Naive thymus-derived CD4-positive, alpha-beta T cell (primary cell): ENCODE results near the gene DLD. TPM values are rescaled to one million over a fixed set of nuclear protein-coding genes. Genes with fewer than 3 reads are reported as not detected.
A peak's percentile ranks its signal among the peaks of the same experiment; 100 is the strongest.

Experiments used
- ATAC-seq: fragments of 150-1000 bp; cut with Tn5 transposase; 2 replicates; pipeline ENCODE4 v1.10.0; 2021; ENCODE audit warnings: mild to moderate bottlenecking, moderate library complexity
- CTCF ChIA-PET: fragments of 350-600 bp; sonication (Branson Sonifier 250); formaldehyde crosslinking; loops from one replicate; lab custom pipeline; 2021; ENCODE audit warnings: antibody characterized with exemption; lab: Charles Lee
- POLR2A ChIA-PET: fragments of 350-600 bp; sonication (Branson Sonifier 250); formaldehyde crosslinking; loops from one replicate; lab custom pipeline; 2021; ENCODE audit warnings: antibody characterized with exemption, inconsistent platforms; lab: Charles Lee
- DNase-seq, 9 donors: peaks; one replicate each; pipeline versions ENCODE4 v3.0.0 to v3.0.0-alpha.2; 2020 to 2022; ENCODE audit warnings: mixed read lengths in 1 of 9
- H3K27ac ChIP-seq: one replicate; pipeline ENCODE4 v1.7.0; 2013; ENCODE audit warnings: mild to moderate bottlenecking, low read depth, low read length, moderate library complexity
- H3K27me3 ChIP-seq, 2 donors: one replicate each; pipeline ENCODE4 v1.7.0; 2013; ENCODE audit warnings: low read length in 2 of 2, mild to moderate bottlenecking in 2 of 2, moderate library complexity in 2 of 2; ENCODE audit not compliant: control insufficient read depth in 2 of 2, insufficient read depth in 2 of 2
- H3K36me3 ChIP-seq, 3 experiments: 1 replicate in 2 of 3; 2 replicates in 1 of 3; pipeline ENCODE4 v1.7.0; 2013; ENCODE audit warnings: low read length in 3 of 3, mild to moderate bottlenecking in 3 of 3, moderate library complexity in 1 of 3; ENCODE audit not compliant: insufficient read depth in 3 of 3, control insufficient read depth in 2 of 3
- H3K4me1 ChIP-seq, 2 donors: one replicate each; pipeline ENCODE4 v1.7.0; 2013; ENCODE audit warnings: low read length in 2 of 2, mild to moderate bottlenecking in 2 of 2, moderate library complexity in 1 of 2; ENCODE audit not compliant: control insufficient read depth in 2 of 2, insufficient read depth in 2 of 2
- H3K4me3 ChIP-seq: 2 replicates; pipeline ENCODE4 v1.7.0; 2013; ENCODE audit warnings: mild to moderate bottlenecking, low read length
- H3K9me3 ChIP-seq, 3 experiments: 1 replicate in 2 of 3; 2 replicates in 1 of 3; pipeline ENCODE4 v1.7.0; 2013; ENCODE audit warnings: low read length in 3 of 3; ENCODE audit not compliant: control insufficient read depth in 2 of 3
- H3K27ac Mint-ChIP-seq, 9 donors: one replicate each; pipeline ENCODE4 v1.8.0; 2020 to 2022; ENCODE audit warnings: mixed read lengths in 9 of 9, mild to moderate bottlenecking in 8 of 9, moderate library complexity in 5 of 9, inconsistent platforms in 2 of 9
- H3K27me3 Mint-ChIP-seq, 5 donors: one replicate each; pipeline ENCODE4 v1.8.0; 2021 to 2022; ENCODE audit warnings: mixed read lengths in 5 of 5, mild to moderate bottlenecking in 1 of 5
- H3K36me3 Mint-ChIP-seq, 5 donors: one replicate each; pipeline ENCODE4 v1.8.0; 2020 to 2022; ENCODE audit warnings: mixed read lengths in 5 of 5, mild to moderate bottlenecking in 3 of 5, inconsistent platforms in 1 of 5
- H3K4me1 Mint-ChIP-seq, 7 donors: one replicate each; pipeline ENCODE4 v1.8.0; 2020 to 2022; ENCODE audit warnings: mixed read lengths in 7 of 7, mild to moderate bottlenecking in 3 of 7, inconsistent platforms in 1 of 7
- H3K4me3 Mint-ChIP-seq, 10 donors: one replicate each; pipeline ENCODE4 v1.8.0; 2020 to 2022; ENCODE audit warnings: mild to moderate bottlenecking in 10 of 10, mixed read lengths in 10 of 10, moderate library complexity in 6 of 10, inconsistent platforms in 2 of 10
- H3K9me3 Mint-ChIP-seq, 11 donors: one replicate each; pipeline ENCODE4 v1.8.0; 2020 to 2022; ENCODE audit warnings: mixed read lengths in 11 of 11, mild to moderate bottlenecking in 4 of 11, inconsistent platforms in 1 of 11, moderate library complexity in 1 of 11
- intact Hi-C, 2 donors: fragments of 100-400 bp; cut with micrococcal nuclease; formaldehyde crosslinking; loops; one replicate each; pipeline ENCODE4 v1.15.1; 2023
- polyA plus RNA-seq, 2 donors: library from polyadenylated mRNA; unstranded; fragments of 300-500 nt; fragmentation: Illumina TruSeq; gene quantifications; one replicate each; pipeline ENCODE4 v1.2.3, GENCODE V29; 2021
- total RNA-seq, 6 experiments: library from RNA in 5 of 6; stranded (reverse) in 5 of 6; gene quantifications; 1 replicate in 5 of 6; 2 replicates in 1 of 6; pipeline ENCODE4 v1.2.3 and lab custom pipeline; 2021 to 2026

Gene DLD
- total and polyA plus RNA-seq, 7 experiments from 2014 or later: 44.5 to 72.4 (median 53.7) TPM

DNA sequence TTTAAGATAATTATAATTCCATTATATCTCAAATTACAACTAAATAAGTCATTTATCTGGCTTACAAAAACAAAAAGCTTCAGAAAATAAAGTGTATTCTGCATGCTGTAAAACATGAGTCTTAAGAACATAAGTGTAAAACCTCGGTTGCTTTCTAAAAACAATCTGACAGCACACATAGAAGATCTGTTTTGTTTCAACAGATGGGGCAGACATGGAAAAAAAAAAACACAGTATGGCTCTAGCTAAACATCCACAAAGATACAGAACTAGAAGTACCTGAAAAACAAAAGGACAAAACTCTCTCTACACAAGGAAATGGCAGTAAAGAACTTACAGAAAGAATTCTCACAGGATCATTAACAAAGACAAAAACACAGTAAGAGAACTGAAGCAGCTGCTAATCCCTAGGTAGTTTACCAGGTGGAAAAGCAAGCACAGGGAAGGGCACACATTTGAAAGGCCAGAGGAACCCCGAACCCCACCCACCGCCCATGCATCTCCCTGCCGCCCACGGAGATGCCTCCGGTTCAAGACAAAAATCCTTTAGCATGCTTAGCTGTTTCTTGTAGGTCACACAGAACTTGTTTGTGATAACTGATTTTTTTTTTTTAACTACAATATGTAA lies 42.5 kb downstream of the DLD start:
- peak in 1 of 9 donors; percentile 25 for DNase-seq
- CTCF ChIA-PET: interaction anchor here (0.6 kb wide), 1 partner anchor 72 kb away, joined by 4 read pairs; no protein-coding TSS in a partner anchor
- intact Hi-C loops: no loop called here

GRCh38 chr7:107934991-107935770 lies 44.2 kb downstream of the DLD start:
- Histone ChIP-seq H3K4me1 (no peaks in the 10 kb centered on the region), H3K9me3 (no peaks in the 10 kb centered on the region), H3K4me3 (no peak overlapping the region), H3K36me3 (peaks cover 0 to 5% (median 0%) of the 10 kb centered on the region in 3 experiments), H3K27me3 (no peaks in the 10 kb centered on the region), H3K27ac (no peak overlapping the region)
- no peak overlapping the region for H3K4me3 Mint-ChIP-seq
- DNase-seq: no peak
- no peaks in the 10 kb centered on the region for H3K9me3 Mint-ChIP-seq
- peaks cover 2 to 27% (median 13%) of the 10 kb centered on the region in 7 donors for H3K4me1 Mint-ChIP-seq
- POLR2A ChIA-PET: no interaction called here
- CTCF ChIA-PET: interaction anchor here (0.6 kb wide), 1 partner anchor 95 kb away, joined by 4 read pairs; no protein-coding TSS in a partner anchor
- intact Hi-C loops: no loop called here
- no peak overlapping the region for H3K27ac Mint-ChIP-seq
- no peak for ATAC-seq
- H3K27me3 Mint-ChIP-seq: no peaks in the 10 kb centered on the region
- H3K36me3 Mint-ChIP-seq: peaks cover 0 to 26% (median 0%) of the 10 kb centered on the region in 5 donors

More for the DNA sequence above, 42.5 kb downstream of the DLD start:
- Mint-ChIP-seq H3K9me3 (no peaks in the 10 kb centered on the region), H3K36me3 (peaks cover 0 to 28% (median 7%) of the 10 kb centered on the region in 5 donors), H3K4me1 (peaks cover 2 to 31% (median 13%) of the 10 kb centered on the region in 7 donors), H3K4me3 (no peak overlapping the region), H3K27me3 (no peaks in the 10 kb centered on the region), H3K27ac (peak overlapping the region in 8 of 9 donors; percentile 2 to 84 (median 40))
- H3K36me3 ChIP-seq: no peaks in the 10 kb centered on the region
- no peaks in the 10 kb centered on the region for H3K27me3 ChIP-seq
- POLR2A ChIA-PET: no interaction called here
- no peak overlapping the region for H3K4me3 ChIP-seq
- ATAC-seq: no peak
- no peaks in the 10 kb centered on the region for H3K4me1 ChIP-seq
- H3K9me3 ChIP-seq: no peaks in the 10 kb centered on the region
- H3K27ac ChIP-seq: no peak overlapping the region

- no peak overlapping the region for H3K27ac Mint-ChIP-seq
- H3K36me3 Mint-ChIP-seq: peaks cover 0 to 31% (median 6%) of the 10 kb centered on the region in 5 donors
- DNase-seq (no peak), ATAC-seq (no peak)
- Histone ChIP-seq H3K36me3 (peaks cover 0 to 13% (median 0%) of the 10 kb centered on the region in 3 experiments), H3K4me3 (no peak overlapping the region), H3K27ac (no peak overlapping the region), H3K9me3 (no peaks in the 10 kb centered on the region), H3K27me3 (no peaks in the 10 kb centered on the region), H3K4me1 (no peaks in the 10 kb centered on the region)
- intact Hi-C loops: no loop called here
- H3K27me3 Mint-ChIP-seq: no peaks in the 10 kb centered on the region
- no peaks in the 10 kb centered on the region for H3K9me3 Mint-ChIP-seq
- no peak overlapping the region for H3K4me3 Mint-ChIP-seq
- ChIA-PET CTCF (no interaction called here), POLR2A (no interaction called here)
- peaks cover under 1 to 26% (median 13%) of the 10 kb centered on the region in 7 donors for H3K4me1 Mint-ChIP-seq
These were observed 45.3 kb downstream of the DLD start for GRCh38 chr7:107936312-107936711.

- ChIA-PET CTCF (no interaction called here), POLR2A (no interaction called here)
- Histone ChIP-seq H3K4me1 (no peaks in the 10 kb centered on the region), H3K27me3 (no peaks in the 10 kb centered on the region), H3K36me3 (peaks cover 0 to 13% (median 0%) of the 10 kb centered on the region in 3 experiments), H3K9me3 (no peaks in the 10 kb centered on the region), H3K27ac (no peak overlapping the region), H3K4me3 (no peak overlapping the region)
- H3K36me3 Mint-ChIP-seq: peaks cover 0 to 26% (median 6%) of the 10 kb centered on the region in 5 donors
- H3K4me1 Mint-ChIP-seq: peaks cover 0 to 17% (median 12%) of the 10 kb centered on the region in 7 donors
- H3K27ac Mint-ChIP-seq: no peak overlapping the region
- ATAC-seq: no peak
- no peaks in the 10 kb centered on the region for H3K9me3 Mint-ChIP-seq
- H3K4me3 Mint-ChIP-seq: no peak overlapping the region
- intact Hi-C loops: no loop called here
- no peaks in the 10 kb centered on the region for H3K27me3 Mint-ChIP-seq
- DNase-seq: no peak
These were observed 46.5 kb downstream of the DLD start for GRCh38 chr7:107937531-107937930.

DNA sequence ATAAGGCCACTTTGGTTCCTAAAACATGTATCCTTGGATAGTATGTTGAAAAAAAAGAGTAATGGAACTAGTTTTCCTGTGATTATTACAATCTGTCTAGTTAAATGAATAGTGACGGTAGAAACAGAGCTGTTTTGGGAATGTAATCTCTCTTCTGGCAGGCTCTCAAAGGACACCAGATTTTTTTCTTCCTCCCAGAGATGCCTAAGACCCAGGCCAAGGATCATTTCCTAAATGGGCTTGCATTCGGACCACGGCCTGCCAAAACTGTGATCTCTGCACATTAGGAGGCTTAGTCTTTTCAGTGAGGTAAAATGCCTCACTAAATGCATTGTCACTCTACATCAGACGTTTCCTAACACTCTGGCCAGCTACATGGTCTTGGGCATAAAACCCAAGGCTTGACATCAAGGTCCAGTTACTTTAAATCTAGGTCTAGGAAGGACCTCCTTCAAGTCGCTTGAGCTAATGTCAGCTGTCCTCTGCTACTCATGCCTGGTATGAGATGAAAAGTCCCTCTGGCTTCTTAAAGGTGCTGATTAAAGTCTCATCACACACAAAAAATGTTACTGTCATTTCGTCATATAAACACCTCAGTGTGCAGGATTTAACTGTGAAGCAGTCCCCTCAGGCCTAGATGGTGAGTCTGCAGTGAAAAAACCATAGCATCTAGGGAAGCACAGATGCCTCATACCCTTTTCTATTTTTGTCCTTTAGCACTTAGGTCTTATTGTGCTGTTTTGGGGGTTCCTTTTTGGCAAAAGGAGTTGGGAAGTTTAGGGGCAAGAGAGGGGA lies 47.7 kb downstream of the DLD start:
- H3K27ac Mint-ChIP-seq: peak overlapping the region in 1 of 9 donors; percentile 46
- CTCF ChIA-PET: interaction anchor here (0.6 kb wide), 1 partner anchor 521 kb away, joined by 5 read pairs; no protein-coding TSS in a partner anchor
- DNase-seq: no peak
- Histone ChIP-seq H3K9me3 (no peaks in the 10 kb centered on the region), H3K27me3 (no peaks in the 10 kb centered on the region), H3K36me3 (peaks cover 0 to 13% (median 0%) of the 10 kb centered on the region in 3 experiments), H3K4me3 (no peak overlapping the region), H3K4me1 (no peaks in the 10 kb centered on the region), H3K27ac (no peak overlapping the region)
- H3K9me3 Mint-ChIP-seq: no peaks in the 10 kb centered on the region
- no peak overlapping the region for H3K4me3 Mint-ChIP-seq
- peaks cover 0 to 5% (median 1%) of the 10 kb centered on the region in 7 donors for H3K4me1 Mint-ChIP-seq
- peaks cover 0 to 26% (median 6%) of the 10 kb centered on the region in 5 donors for H3K36me3 Mint-ChIP-seq
- POLR2A ChIA-PET: no interaction called here
- H3K27me3 Mint-ChIP-seq: no peaks in the 10 kb centered on the region
- ATAC-seq: no peak
- intact Hi-C loops: no loop called here
